HG03558 (cell line): ENCODE data around the gene AP1B1.
"Not testable (repeated sequence)": the region's sequence is repeated elsewhere in the genome, so short reads cannot be mapped to it uniquely, and the experiment has no call there.

Experiments used
- ATAC-seq: cut with Tn5 transposase; IDR thresholded peaks from one replicate; pipeline ENCODE4 v1.9.1; 2021; ENCODE audit warnings: moderate number of reproducible peaks; ENCODE audit not compliant: unreplicated experiment; ENCODE audit errors: extremely low read depth

AP1B1 gene

DNA sequence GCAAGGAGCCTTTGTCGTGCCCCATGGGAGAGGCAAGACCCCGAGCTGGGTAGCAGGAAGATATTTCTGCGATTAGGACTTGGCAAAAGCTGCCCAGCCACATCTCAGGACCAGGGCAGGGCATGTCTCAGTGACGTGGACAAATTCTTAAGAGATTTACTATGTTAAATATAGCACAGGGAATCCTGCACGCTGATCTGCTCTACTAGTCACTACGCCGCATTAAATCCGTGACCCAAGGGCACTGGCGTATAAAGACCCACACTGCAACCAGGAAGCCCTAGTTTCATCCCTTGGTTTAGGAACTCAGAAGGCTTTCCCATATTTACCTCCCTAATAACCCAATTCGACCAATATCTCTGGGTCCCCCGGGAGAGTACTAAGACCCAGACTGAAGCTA lies 35.1 kb downstream of the AP1B1 start:
- no peak for ATAC-seq

DNA sequence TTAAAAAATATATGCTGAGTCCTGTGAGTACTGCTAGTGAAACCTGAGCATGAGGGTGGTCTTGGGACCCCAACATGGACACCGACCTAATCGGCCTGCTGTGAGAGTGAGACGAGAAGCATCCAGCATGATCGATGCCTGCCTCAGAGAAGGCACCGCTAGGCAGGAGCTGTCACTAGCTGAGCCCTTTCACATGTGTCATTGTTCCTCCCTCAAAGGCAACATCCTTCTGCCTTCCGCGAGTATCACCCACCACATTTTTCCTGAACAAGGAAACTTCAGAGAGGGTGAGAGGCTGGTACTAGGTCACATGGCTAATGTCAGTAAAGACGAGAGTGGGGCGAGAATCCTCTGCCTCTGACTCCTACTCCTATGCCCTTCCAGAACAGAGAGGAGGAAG lies 35.6 kb downstream of the AP1B1 start:
- ATAC-seq, result no peak

DNA sequence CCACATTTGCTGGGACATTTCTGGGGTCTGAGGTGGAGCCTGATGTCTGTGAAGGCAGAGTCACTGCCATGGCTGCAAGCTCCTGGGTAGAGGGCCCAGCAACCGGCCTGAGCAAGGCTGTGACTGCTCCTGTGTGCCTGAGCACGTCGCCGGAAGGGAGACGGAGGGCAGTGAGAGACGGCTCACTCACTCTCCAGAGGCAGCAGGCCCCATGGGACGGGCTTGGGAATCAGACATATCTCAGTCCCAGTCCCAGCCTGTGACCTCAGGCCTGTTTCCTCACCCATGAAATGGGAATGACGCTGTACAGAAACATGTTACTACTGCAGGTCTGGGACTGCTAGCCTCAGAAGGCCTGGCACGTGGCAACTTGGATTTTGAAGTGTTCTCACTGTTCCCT lies 36.5 kb downstream of the AP1B1 start:
- no peak for ATAC-seq

GRCh38 chr22:29351042-29351441 lies 37.3 kb downstream of the AP1B1 start:
- ATAC-seq, result no peak

GRCh38 chr22:29348956-29349355 lies 39.4 kb downstream of the AP1B1 start:
- no peak for ATAC-seq

GRCh38 chr22:29348041-29348440 lies 40.3 kb downstream of the AP1B1 start:
- ATAC-seq, result no peak

DNA sequence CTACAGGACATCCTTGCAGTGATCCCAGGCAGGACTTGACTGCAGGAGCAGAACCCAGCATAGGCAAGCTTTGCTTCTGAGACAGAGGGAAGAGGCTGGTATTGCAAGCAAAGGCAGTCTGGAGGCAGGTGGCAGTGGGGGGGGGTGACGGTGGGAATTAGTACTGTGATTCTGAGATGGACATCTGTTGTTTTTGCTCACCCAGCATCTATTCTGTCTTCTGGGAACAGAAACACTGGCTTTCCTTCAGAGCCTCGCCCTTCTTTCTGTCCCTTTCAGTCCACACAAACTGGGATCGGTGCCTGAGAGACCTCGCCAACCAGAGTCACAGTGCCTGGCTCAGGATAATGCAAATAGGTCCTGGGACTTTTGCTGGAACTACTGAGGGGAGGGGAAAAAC lies 41.7 kb downstream of the AP1B1 start:
- ATAC-seq, result no peak

GRCh38 chr22:29345932-29346331 lies 42.4 kb downstream of the AP1B1 start:
- ATAC-seq, result no peak

DNA sequence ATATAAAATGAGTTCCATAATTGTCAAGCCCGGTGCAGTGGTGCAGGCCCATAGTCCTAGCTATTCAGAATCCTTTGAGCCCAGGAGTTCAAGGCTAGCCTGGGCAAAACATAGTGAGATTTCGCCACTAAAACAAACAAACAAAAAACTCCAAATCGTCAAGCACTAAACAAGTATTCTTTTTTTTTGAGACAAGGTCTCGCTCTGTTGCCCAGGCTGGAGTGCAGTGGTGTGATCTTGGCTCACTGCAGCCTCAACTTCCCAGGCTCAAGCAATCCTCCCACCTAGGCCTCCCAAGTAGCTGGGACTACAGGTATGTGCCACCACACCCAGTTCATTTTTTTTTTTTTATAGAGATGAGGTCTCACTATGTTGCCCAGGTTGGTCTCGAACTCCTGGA lies 43.5 kb downstream of the AP1B1 start:
- ATAC-seq, result not testable (repeated sequence)

- ATAC-seq, result no peak
Measured at GRCh38 chr22:29344137-29344536, 44.2 kb downstream of the AP1B1 start.

- ATAC-seq, result no peak
Measured at GRCh38 chr22:29343313-29343805, 45.0 kb downstream of the AP1B1 start.

- no peak for ATAC-seq
Measured at GRCh38 chr22:29342577-29343312, 45.6 kb downstream of the AP1B1 start.

DNA sequence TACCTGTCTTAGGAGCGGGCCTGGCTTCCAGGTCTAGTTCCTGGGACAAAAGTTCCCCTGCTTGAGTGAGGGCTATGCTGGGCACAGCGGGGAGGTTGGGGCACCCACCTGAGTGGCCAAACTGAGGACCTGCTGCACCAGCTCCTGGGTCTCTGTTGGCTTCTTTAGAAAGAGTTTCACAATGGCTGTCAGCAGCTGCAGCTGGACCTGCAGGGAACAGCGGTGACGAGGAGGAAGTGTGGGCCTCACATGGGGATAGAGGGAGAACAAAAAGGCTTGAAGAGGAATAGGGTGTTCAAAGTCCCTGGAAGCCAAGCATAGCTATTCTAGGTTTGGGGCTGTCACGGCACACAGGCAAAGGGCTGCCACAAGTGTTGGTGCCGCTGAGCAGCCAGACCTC lies 46.2 kb downstream of the AP1B1 start:
- no peak for ATAC-seq

- no peak for ATAC-seq
Measured at GRCh38 chr22:29341849-29342127, 46.6 kb downstream of the AP1B1 start.

GRCh38 chr22:29341056-29341848 lies 47.1 kb downstream of the AP1B1 start:
- ATAC-seq, result no peak

DNA sequence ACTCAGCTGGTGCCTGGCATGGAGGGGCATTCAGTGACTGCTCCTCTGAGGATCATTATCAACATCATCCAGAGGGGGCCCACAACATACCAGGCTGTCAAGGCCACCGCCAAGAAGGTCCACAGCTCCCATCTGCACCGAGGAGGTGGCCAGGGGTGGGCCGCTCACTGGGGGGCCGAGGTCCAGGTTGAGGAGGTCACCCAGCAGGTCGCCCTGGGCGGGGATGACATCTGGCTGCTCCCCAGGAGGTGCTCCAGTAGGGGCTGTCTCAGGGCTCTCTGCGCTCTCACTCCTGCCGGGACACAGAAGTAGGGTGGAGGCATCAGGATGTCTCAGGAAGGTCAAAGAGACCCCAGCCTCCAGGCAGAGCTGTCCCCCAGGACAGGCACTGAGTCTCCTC lies 47.8 kb downstream of the AP1B1 start:
- ATAC-seq, result no peak

- no peak for ATAC-seq
Measured at GRCh38 chr22:29339381-29340235, 48.8 kb downstream of the AP1B1 start.

- ATAC-seq, result no peak
Measured at GRCh38 chr22:29338398-29338797, 50.0 kb downstream of the AP1B1 start.

- no peak for ATAC-seq
Measured at GRCh38 chr22:29337631-29338284, 50.6 kb downstream of the AP1B1 start.

DNA sequence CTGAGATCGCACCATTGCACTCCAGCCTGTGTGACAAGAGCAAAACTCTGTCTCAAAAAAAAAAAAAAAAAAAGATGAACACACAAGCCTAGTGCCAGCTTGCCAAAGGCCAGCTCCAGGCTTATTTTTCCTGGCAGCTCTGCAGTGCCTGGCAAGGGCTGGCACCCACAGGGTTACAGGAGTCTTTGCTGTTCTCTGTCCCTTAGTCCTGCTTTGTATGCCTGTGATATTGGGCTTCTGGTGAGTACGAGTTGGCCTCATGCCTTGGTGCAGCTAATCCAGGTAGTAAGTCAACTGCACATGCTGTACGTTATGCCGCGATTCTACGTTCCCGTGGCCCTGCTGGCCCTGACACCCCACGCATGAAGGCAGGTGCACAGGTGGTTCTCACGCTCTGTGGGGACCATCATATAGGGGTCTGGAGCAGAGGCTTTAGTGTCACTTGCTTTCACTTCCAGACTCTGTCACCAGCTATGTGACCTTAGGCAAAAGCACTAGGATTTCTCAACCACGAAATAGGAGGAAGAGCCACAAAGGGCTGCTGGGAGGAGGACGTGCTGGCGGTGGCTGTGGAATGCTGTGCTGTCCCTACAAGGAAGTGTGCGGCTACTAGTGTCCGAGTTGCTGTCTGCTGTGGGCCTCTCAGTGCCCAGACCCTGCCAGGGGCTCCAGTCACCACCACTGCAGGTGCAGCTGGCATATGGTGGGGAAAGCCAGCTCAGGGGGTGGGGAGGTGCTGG lies 51.4 kb downstream of the AP1B1 start:
- ATAC-seq, result no peak
